Activated T-cell treated with anti-CD3 and anti-CD28 coated beads, Interleukin-2, amount 50 U/mL, for 24 hours (primary cell): ENCODE data around the gene TIMM13.
A peak's percentile ranks its signal among the peaks of the same experiment; 100 is the strongest.

Source experiments
- DNase-seq: peaks from one replicate; pipeline ENCODE4 v3.0.0-alpha.2; 2020
- H3K27ac Mint-ChIP-seq: 2 replicates; pipeline ENCODE4 v1.8.0; 2020; ENCODE audit warnings: mild to moderate bottlenecking, mixed read lengths
- H3K27me3 Mint-ChIP-seq: 2 replicates; pipeline ENCODE4 v1.8.0; 2020; ENCODE audit warnings: mixed read lengths
- H3K36me3 Mint-ChIP-seq: 2 replicates; pipeline ENCODE4 v1.8.0; 2020; ENCODE audit warnings: low read depth, mixed read lengths
- H3K4me1 Mint-ChIP-seq: 2 replicates; pipeline ENCODE4 v1.8.0; 2020; ENCODE audit warnings: low read depth, mixed read lengths
- H3K4me3 Mint-ChIP-seq: 2 replicates; pipeline ENCODE4 v1.8.0; 2020; ENCODE audit warnings: mild to moderate bottlenecking, moderate library complexity, mixed read lengths
- H3K9me3 Mint-ChIP-seq: 2 replicates; pipeline ENCODE4 v1.8.0; 2020; ENCODE audit warnings: mixed read lengths

The TIMM13 gene

GRCh38 chr19:2444251-2445002, 17.0 kb upstream of the TIMM13 start:
- H3K27ac Mint-ChIP-seq, result no peak overlapping the region
- H3K4me1 Mint-ChIP-seq, result peaks cover 19% of the 10 kb centered on the region
- no peak overlapping the region for H3K4me3 Mint-ChIP-seq
- H3K36me3 Mint-ChIP-seq, result peaks cover 71% of the 10 kb centered on the region
- DNase-seq, result no peak
- no peaks in the 10 kb centered on the region for H3K9me3 Mint-ChIP-seq
- H3K27me3 Mint-ChIP-seq, result no peaks in the 10 kb centered on the region

- Mint-ChIP-seq H3K36me3 (peaks cover 67% of the 10 kb centered on the region), H3K27me3 (no peaks in the 10 kb centered on the region), H3K27ac (no peak overlapping the region), H3K9me3 (no peaks in the 10 kb centered on the region), H3K4me1 (peaks cover 19% of the 10 kb centered on the region), H3K4me3 (no peak overlapping the region)
- DNase-seq, result no peak
Observed at GRCh38 chr19:2443785-2444182, 16.4 kb upstream of the TIMM13 start.

- no peaks in the 10 kb centered on the region for H3K9me3 Mint-ChIP-seq
- peaks cover 17% of the 10 kb centered on the region for H3K4me1 Mint-ChIP-seq
- no peak overlapping the region for H3K4me3 Mint-ChIP-seq
- no peaks in the 10 kb centered on the region for H3K27me3 Mint-ChIP-seq
- no peak for DNase-seq
- no peak overlapping the region for H3K27ac Mint-ChIP-seq
- peaks cover 67% of the 10 kb centered on the region for H3K36me3 Mint-ChIP-seq
Observed at GRCh38 chr19:2443116-2443784, 15.9 kb upstream of the TIMM13 start.

- no peaks in the 10 kb centered on the region for H3K27me3 Mint-ChIP-seq
- H3K36me3 Mint-ChIP-seq, result peaks cover 67% of the 10 kb centered on the region
- peaks cover under 1% of the 10 kb centered on the region for H3K4me1 Mint-ChIP-seq
- H3K27ac Mint-ChIP-seq, result no peak overlapping the region
- no peak overlapping the region for H3K4me3 Mint-ChIP-seq
- H3K9me3 Mint-ChIP-seq, result no peaks in the 10 kb centered on the region
- DNase-seq, result no peak
Observed at GRCh38 chr19:2441096-2441752, 13.8 kb upstream of the TIMM13 start.

GRCh38 chr19:2440515-2440914, 13.1 kb upstream of the TIMM13 start:
- Mint-ChIP-seq H3K36me3 (peaks cover 70% of the 10 kb centered on the region), H3K4me3 (no peak overlapping the region), H3K27me3 (no peaks in the 10 kb centered on the region), H3K27ac (no peak overlapping the region), H3K4me1 (no peaks in the 10 kb centered on the region), H3K9me3 (no peaks in the 10 kb centered on the region)
- no peak for DNase-seq

GRCh38 chr19:2438178-2438577, 10.8 kb upstream of the TIMM13 start:
- DNase-seq, result no peak
- Mint-ChIP-seq H3K27me3 (no peaks in the 10 kb centered on the region), H3K27ac (no peak overlapping the region), H3K4me3 (no peak overlapping the region), H3K9me3 (no peaks in the 10 kb centered on the region), H3K4me1 (no peaks in the 10 kb centered on the region), H3K36me3 (peaks cover 66% of the 10 kb centered on the region)

GRCh38 chr19:2436926-2437325, 9.5 kb upstream of the TIMM13 start:
- H3K9me3 Mint-ChIP-seq, result no peaks in the 10 kb centered on the region
- no peak overlapping the region for H3K4me3 Mint-ChIP-seq
- no peak overlapping the region for H3K27ac Mint-ChIP-seq
- peaks cover 63% of the 10 kb centered on the region for H3K36me3 Mint-ChIP-seq
- no peak for DNase-seq
- H3K4me1 Mint-ChIP-seq, result no peaks in the 10 kb centered on the region
- H3K27me3 Mint-ChIP-seq, result no peaks in the 10 kb centered on the region

- Mint-ChIP-seq H3K4me3 (no peak overlapping the region), H3K4me1 (no peaks in the 10 kb centered on the region), H3K27ac (no peak overlapping the region), H3K36me3 (peaks cover 63% of the 10 kb centered on the region), H3K27me3 (no peaks in the 10 kb centered on the region), H3K9me3 (no peaks in the 10 kb centered on the region)
- DNase-seq, result no peak
Observed at GRCh38 chr19:2436384-2436783, 9.0 kb upstream of the TIMM13 start.

- Mint-ChIP-seq H3K4me3 (no peak overlapping the region), H3K36me3 (peaks cover 65% of the 10 kb centered on the region), H3K9me3 (no peaks in the 10 kb centered on the region), H3K27me3 (no peaks in the 10 kb centered on the region), H3K27ac (no peak overlapping the region), H3K4me1 (no peaks in the 10 kb centered on the region)
- no peak for DNase-seq
Observed at GRCh38 chr19:2434721-2435265, 7.4 kb upstream of the TIMM13 start.

- Mint-ChIP-seq H3K4me3 (no peak overlapping the region), H3K27me3 (no peaks in the 10 kb centered on the region), H3K27ac (peak overlapping the region; percentile 44), H3K4me1 (no peaks in the 10 kb centered on the region), H3K36me3 (peaks cover 66% of the 10 kb centered on the region), H3K9me3 (no peaks in the 10 kb centered on the region)
- no peak for DNase-seq
Observed at GRCh38 chr19:2434267-2434666, 6.9 kb upstream of the TIMM13 start.

GRCh38 chr19:2433854-2434253, 6.5 kb upstream of the TIMM13 start:
- Mint-ChIP-seq H3K36me3 (peaks cover 69% of the 10 kb centered on the region), H3K4me1 (peaks cover 2% of the 10 kb centered on the region), H3K27me3 (no peaks in the 10 kb centered on the region), H3K4me3 (no peak overlapping the region), H3K27ac (no peak overlapping the region), H3K9me3 (no peaks in the 10 kb centered on the region)
- DNase-seq, result no peak

GRCh38 chr19:2432131-2432848, 4.9 kb upstream of the TIMM13 start:
- Mint-ChIP-seq H3K27me3 (no peaks in the 10 kb centered on the region), H3K9me3 (no peaks in the 10 kb centered on the region), H3K27ac (no peak overlapping the region), H3K36me3 (peaks cover 62% of the 10 kb centered on the region), H3K4me3 (no peak overlapping the region), H3K4me1 (peaks cover 12% of the 10 kb centered on the region)
- DNase-seq, result no peak

GRCh38 chr19:2431318-2432055, 4.1 kb upstream of the TIMM13 start:
- peak overlapping the region; percentile 40 for H3K27ac Mint-ChIP-seq
- no peak for DNase-seq
- H3K4me3 Mint-ChIP-seq, result no peak overlapping the region
- no peaks in the 10 kb centered on the region for H3K9me3 Mint-ChIP-seq
- peaks cover 67% of the 10 kb centered on the region for H3K36me3 Mint-ChIP-seq
- no peaks in the 10 kb centered on the region for H3K27me3 Mint-ChIP-seq
- H3K4me1 Mint-ChIP-seq, result peaks cover 14% of the 10 kb centered on the region
